Dedifferentiated amniotic fluid mesenchymal stem cell (primary cell): ENCODE data around the gene SUSD4.

Experiments
- DNase-seq: peaks from one replicate; pipeline ENCODE4 v3.0.0-alpha.2; 2016; ENCODE audit errors: extremely low spot score

SUSD4 gene

GRCh38 chr1:223329664-223330415, 34.1 kb downstream of the SUSD4 start:
- DNase-seq, result no peak

DNA sequence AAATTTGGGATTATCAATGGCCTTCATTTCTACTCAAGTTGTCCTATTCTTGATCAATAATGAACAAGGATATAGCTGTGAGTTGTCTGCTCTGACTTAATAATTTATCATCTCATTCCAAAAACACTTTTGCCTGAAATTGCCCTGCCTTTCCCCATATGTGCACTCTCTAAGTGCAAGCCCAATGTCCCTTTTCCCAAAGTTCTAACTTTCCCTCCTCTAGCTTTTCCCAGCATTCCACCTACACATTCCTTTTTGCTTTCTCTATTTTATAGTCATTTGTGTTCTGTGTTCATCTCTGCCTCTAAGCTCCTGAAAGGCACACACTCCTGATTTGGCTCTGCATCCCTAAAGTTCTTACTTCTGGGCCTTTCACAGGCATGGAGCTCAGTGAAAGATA, 34.7 kb downstream of the SUSD4 start:
- no peak for DNase-seq

DNA sequence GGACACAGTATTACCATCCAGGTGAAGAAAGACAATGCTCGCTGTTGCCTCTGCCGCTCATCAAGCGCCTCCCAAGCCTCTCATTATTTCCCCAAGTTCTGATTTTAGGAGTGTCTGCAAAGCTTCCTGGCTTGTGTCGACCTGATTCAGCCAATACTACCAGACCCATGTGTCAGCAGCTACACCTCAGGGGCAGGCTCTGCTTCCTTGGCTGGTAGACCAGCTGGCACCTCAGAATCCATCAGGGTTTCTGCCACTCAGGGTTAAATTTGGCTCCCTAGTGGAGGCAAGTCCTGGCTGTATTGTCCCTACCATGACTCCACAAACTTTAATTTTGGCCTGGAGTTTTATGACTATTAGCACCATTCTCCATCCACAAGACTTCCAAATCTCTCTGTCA, 35.4 kb downstream of the SUSD4 start:
- no peak for DNase-seq

DNA sequence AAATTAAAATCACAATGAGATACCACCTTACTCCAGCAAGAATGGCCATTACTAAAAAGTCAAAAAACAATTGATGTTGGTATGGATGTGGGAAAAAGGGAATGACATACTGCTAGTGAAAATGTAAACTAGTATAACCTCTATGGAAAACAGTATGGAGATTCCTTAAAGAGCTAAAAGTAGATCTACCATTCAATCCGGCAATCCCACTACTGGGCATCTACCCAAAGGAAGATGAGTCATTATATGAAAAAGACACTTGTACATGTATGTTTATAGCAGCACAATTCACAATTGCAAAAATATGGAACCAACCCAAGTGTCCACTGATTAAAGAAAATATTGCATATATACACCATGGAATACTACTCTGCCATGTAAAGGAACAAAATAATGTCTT, 37.2 kb downstream of the SUSD4 start:
- DNase-seq, result no peak

DNA sequence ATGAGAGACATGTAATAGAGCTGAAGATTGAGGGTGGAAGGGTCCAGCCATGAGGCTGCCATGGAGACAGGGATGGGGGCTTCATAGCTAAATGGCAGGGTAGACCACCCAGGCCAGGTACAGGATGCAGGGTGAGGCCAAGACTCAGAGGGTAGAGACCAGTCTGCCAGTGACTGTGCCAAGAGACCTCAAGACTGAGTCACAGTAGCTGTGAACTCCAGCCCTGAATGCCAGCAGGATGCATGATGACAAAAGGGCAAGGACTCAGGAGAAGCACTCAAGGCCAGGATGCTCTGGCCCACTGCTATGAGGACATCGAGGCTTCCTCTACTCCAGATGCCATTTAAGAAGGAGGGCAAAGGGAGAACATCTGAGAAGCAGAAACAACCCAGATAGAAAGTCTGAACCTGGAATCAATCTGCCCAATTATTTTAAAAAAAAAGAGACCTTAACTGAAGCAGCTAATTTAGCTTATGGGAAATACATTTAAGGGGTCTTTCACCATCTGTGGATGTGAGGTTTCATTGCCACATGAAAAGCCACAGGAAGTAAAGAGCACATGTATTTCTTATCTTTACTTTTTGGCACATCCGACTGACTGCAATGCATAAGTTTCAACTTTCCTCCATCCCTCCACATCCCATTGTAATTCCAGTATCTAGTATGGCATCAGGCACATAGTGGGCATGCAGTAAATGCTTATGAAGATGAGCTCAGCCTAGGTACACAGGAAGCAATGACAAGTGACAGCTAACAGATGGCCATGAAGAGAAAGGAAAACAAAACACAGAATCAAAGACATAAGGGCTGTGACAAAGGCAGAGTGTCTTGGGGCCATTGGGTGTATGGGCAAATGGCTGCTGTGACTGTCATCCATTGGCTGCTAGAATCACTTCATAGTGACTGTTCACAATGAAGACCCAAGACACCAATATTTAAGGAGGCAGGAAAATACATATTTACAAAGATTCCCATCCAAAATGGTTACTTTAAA, 40.2 kb downstream of the SUSD4 start:
- no peak for DNase-seq

GRCh38 chr1:223322868-223323267, 41.1 kb downstream of the SUSD4 start:
- DNase-seq, result no peak

GRCh38 chr1:223320959-223321358, 43.0 kb downstream of the SUSD4 start:
- DNase-seq, result no peak

- no peak for DNase-seq
Observed at GRCh38 chr1:223319905-223320580, 43.9 kb downstream of the SUSD4 start.

GRCh38 chr1:223319398-223319797, 44.6 kb downstream of the SUSD4 start:
- no peak for DNase-seq

DNA sequence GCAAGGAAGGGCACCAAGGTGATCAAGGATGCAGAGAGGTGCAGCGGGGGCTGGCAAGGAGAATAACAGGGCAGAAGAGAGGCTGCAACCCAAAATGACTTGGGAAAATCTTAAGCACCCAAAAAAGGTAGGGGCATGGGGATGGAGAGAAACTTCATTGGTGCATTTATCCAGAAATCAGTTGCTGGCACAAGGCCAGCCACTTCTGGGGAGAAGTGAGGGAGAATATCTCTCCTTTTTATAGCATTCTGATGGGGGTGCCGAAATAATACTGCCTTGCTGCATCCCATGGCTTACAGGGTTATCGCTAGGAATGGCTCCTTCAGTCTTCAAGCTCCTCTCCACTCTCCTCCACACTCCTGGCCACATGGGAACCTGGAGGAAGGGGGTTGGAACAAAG, 47.9 kb downstream of the SUSD4 start:
- no peak for DNase-seq

- DNase-seq, result no peak
Observed at GRCh38 chr1:223315665-223316064, 48.3 kb downstream of the SUSD4 start.

- no peak for DNase-seq
Observed at GRCh38 chr1:223313415-223313754, 50.6 kb downstream of the SUSD4 start.

DNA sequence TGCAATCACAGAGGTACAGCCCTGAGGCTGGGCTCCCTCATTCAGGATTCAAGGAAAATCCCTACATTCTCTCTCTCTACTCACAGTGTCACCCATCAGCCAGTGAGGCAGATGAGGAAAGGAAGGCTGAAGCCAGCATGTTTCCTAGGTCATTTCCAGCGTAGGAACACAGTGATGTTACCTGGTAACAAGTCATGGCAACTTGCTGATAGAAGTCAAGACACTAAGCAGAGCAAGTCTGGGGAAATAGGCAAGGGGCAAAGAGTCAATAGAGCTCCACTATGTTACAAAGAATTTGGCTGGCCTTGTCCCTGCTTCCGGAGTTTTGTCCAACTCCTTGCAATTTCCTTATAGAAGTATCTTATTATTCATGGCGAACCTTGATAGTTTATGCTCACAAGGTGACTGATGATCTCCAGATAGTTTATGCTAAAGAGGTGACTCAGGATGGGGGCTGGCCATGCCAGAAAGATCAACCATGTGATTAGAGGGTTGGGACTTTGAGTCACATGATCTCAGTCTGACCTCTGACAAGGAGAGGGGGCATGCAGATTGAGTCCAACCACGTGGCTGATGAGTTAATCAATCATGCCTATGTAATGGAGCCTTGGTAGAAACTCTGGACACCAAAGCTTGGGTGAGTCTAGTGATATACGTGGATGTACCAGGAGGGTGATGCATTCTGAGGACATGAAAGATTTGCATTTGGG, 51.1 kb downstream of the SUSD4 start:
- no peak for DNase-seq

DNA sequence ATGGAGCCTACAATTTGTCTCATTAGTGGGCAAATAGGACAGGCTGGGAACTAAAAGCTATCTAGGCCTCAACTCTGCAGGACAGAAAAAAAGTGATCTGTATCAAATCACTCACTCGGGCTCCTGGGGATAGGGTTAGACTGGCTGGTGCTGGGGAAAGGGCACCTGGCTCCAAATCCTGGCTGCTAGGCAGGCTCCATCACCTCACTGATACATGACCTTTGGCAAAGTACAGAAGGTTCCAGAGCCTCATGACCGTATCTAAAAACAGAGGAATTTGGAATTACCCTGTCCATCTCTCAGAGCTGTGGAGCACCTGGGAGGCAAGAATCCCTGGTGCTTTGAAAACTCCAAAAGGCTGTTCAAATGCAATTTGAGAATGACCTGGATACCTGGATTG, 51.7 kb downstream of the SUSD4 start:
- DNase-seq, result no peak

GRCh38 chr1:223311826-223312225, 52.1 kb downstream of the SUSD4 start:
- no peak for DNase-seq

DNA sequence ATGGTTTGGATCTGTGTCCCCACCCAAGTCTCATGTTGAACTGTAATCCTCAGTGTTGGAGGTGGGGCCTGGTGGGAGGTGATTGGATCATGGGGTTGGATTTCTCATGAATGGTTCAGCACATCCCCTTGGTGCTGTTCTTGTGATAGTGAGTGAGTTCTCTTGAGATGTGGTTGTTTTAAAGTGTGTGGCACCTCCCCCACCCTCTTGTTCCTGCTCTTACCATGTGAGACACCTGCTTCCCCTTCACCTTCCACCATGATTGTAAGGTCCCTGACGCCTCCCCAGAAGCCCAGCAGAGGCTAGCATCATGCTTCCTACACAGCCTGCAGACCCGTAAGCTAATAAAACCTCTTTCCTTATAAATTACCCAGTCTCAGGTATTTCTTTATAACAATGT, 55.8 kb downstream of the SUSD4 start:
- no peak for DNase-seq

- DNase-seq, result no peak
Observed at GRCh38 chr1:223307544-223307943, 56.4 kb downstream of the SUSD4 start.

DNA sequence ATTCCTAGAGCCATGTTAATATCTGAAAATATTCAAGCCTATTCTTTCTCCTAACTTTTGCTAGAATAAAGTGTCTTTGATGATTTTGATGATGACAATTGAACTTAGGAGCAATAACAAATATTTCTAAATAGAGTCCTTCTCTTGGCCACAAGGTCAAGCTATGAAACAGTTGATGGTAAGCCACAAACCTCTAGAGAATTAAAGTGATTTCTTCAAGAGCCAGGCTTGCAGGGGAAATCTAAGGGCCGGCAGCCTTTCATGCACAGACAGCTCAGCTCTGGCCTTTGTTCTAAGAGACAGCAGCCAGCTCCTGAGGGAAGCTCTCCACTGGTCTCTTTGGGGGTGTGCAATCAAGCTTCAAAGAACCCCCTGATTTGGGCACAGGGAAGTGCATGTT, 59.0 kb downstream of the SUSD4 start:
- no peak for DNase-seq

DNA sequence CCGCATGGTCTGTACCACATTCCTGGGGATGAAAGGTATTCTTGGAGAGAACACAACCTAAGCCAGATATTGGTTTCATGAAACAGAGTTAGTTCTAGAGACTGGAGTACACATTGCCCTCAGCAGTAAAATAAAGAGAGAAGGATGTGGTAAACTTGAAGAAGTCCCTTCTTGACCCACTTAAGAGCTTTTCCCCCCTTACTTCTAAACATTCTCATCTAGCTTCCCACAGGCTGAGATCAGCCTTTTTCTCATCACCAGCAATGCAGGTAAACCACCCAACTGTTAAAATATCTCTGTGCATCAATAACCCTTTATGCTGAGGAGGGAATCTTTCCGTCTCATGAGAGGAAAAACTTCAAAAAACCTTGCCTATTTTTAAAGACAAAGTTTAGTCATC, 62.6 kb downstream of the SUSD4 start:
- no peak for DNase-seq

DNA sequence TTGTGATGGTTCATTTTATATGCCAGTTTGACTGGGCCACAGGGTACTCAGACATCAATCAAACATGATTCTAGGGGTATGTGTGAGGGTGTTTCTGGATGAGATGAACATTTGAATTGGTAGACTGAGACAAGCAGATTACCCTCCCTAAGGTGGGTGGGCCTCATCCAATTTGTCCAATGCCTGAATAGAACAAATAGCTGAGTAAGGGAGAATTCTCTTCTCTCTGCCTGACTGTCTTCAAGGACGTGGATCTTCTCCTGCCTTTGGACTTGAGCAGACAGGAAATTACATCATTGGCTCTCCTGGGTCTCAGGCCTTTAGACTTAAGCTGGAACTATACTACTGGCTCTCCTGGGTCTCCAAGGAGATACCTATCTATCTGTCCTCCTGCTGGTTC, 64.4 kb downstream of the SUSD4 start:
- no peak for DNase-seq

GRCh38 chr1:223298701-223299100, 65.3 kb downstream of the SUSD4 start:
- no peak for DNase-seq

DNA sequence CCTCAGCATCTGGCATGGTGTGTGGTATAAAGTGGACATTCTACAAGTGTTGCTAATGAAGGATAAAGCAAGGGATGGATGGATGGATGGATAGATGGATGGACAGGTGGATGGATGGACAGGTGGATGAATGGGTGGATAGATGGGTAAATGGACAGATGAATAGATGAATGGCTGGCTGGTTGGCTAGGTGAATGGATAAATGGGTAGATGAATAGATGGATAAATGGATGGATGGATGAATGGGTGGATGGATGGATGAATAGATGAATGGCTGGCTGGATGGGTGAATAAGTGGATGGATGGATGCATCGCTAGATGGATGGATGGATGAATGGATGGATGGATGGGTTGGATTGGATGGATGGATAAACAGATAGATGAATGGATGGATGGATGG, 66.2 kb downstream of the SUSD4 start:
- DNase-seq, result no peak
